Heart left ventricle (tissue), 13 donors: ENCODE data around the gene RNF145.

Experiments
- CTCF ChIP-seq, 12 donors: fragments of 200-600 bp; sonication (generic) in 4 of 12; IDR thresholded peaks; one replicate each; pipeline versions ENCODE4 v1.5.0 to v1.8.0; 2018 to 2022; ENCODE audit warnings: antibody characterized with exemption in 12 of 12, mild to moderate bottlenecking in 5 of 12
- POLR2A ChIP-seq, 2 donors: fragments of 450-650 bp; IDR thresholded peaks; one replicate each; pipeline ENCODE4 v1.6.1; 2017; ENCODE audit warnings: antibody characterized with exemption in 2 of 2, mild to moderate bottlenecking in 2 of 2, moderate library complexity in 2 of 2
- donor health status: ischemic (EF 13 %, LVEDD 7.1; RV severe dilation, severe dysfunction).
- donor health status: DM: no; HTN: yes; CAD: no.
- donor health status: DM: no; HTN: no; CAD: no.
- donor health status: ischemic (EF 25% LVEDD 6.9; RV normal size, moderate dysfunction).
- donor health status: ischemic (EF 25% LVEDD 5.7; RV mildly dilated, moderate dysfunction).
- donor health status: ischemic (EF 35%, LVEDD 5.7; RV mildly dilated, moderate dysfunction).
- donor health status: nonischemic (EF 11% LVEDD 7.7; RV severe dilation, severe dysfunction).
- donor health status: DM: yes; HTN: yes; CAD: no.
- donor health status: PGD.
- donor health status: ischemic (EF 29% LVEDD 5.4; RV normal size, mild dysfunction).
- donor health status: nonischemic (EF 23%, LVEDD 6.1; RV moderate dilation, normal function).

GRCh38 chr5:159231167-159231566 lies 21.8 kb upstream of the RNF145 start:
- TF ChIP-seq CTCF (IDR thresholded peaks at IDR 0.05): no peak
- no peak for TF ChIP-seq POLR2A (IDR thresholded peaks at IDR 0.05)
